Measurements from ENCODE around the gene USP4. TPM values are rescaled to one million over a fixed set of nuclear protein-coding genes. Genes with fewer than 3 reads are reported as not detected.
A peak's percentile ranks its signal among the peaks of the same experiment; 100 is the strongest.

The USP4 gene
- total RNA-seq, 1 donor from 2014 or later = 21.0 TPM

GRCh38 chr3:49383387-49383786 lies 43.5 kb upstream of the USP4 start:
- Histone ChIP-seq H3K27me3 (no peaks in the 10 kb centered on the region), H3K9ac (no peak overlapping the region), H3K4me2 (no peak overlapping the region), H3F3A (ENCODE audit: low read depth) (peaks cover 7% of the 10 kb centered on the region), H3K79me2 (ENCODE audit: low read depth) (peaks cover 100% of the 10 kb centered on the region), H3K9me3 (ENCODE audit: low read depth) (no peaks in the 10 kb centered on the region), H4K20me1 (ENCODE audit: low read depth) (peaks cover 82% of the 10 kb centered on the region), H2AFZ (replicated peaks) (no peak overlapping the region), H3K27ac (no peak overlapping the region), H3K4me3 (no peak overlapping the region), H3K4me1 (no peaks in the 10 kb centered on the region), H3K36me3 (no peaks in the 10 kb centered on the region)
- DNase-seq (ENCODE audit: low spot score) = no peak
- peaks cover 3% of the 10 kb centered on the region for H3K27me3 Mint-ChIP-seq (ENCODE audit: insufficient read depth, low read depth)
- peaks cover 8% of the 10 kb centered on the region for H3K9me3 Mint-ChIP-seq
- H3K27ac Mint-ChIP-seq = peak overlapping the region; percentile 59
- no peak overlapping the region for H3K4me3 Mint-ChIP-seq
- no peak for TF ChIP-seq EZH2phosphoT487 (IDR thresholded peaks at IDR 0.05)
- TF ChIP-seq CTCF (IDR thresholded peaks at IDR 0.05) = no peak
- no peak for TF ChIP-seq EZH2 (IDR thresholded peaks at IDR 0.05)
- H3K36me3 Mint-ChIP-seq = peaks cover 23% of the 10 kb centered on the region
- H3K4me1 Mint-ChIP-seq = peaks cover 5% of the 10 kb centered on the region

- H3K36me3 Mint-ChIP-seq = peaks cover 22% of the 10 kb centered on the region
- H3K27ac Mint-ChIP-seq = no peak overlapping the region
- Histone ChIP-seq H3K9ac (no peak overlapping the region), H3K4me2 (no peak overlapping the region), H4K20me1 (ENCODE audit: low read depth) (peaks cover 63% of the 10 kb centered on the region), H3K9me3 (ENCODE audit: low read depth) (no peaks in the 10 kb centered on the region), H3F3A (ENCODE audit: low read depth) (peaks cover 9% of the 10 kb centered on the region), H2AFZ (replicated peaks) (no peak overlapping the region), H3K36me3 (peaks cover 4% of the 10 kb centered on the region), H3K79me2 (ENCODE audit: low read depth) (peaks cover 100% of the 10 kb centered on the region), H3K27me3 (no peaks in the 10 kb centered on the region), H3K4me3 (no peak overlapping the region), H3K4me1 (no peaks in the 10 kb centered on the region), H3K27ac (no peak overlapping the region)
- peaks cover 2% of the 10 kb centered on the region for H3K27me3 Mint-ChIP-seq (ENCODE audit: insufficient read depth, low read depth)
- H3K4me3 Mint-ChIP-seq = no peak overlapping the region
- H3K9me3 Mint-ChIP-seq = peaks cover 10% of the 10 kb centered on the region
- TF ChIP-seq EZH2phosphoT487 (IDR thresholded peaks at IDR 0.05) (no peak), EZH2 (IDR thresholded peaks at IDR 0.05) (no peak), CTCF (IDR thresholded peaks at IDR 0.05) (no peak)
- no peak for DNase-seq (ENCODE audit: low spot score)
- peaks cover 5% of the 10 kb centered on the region for H3K4me1 Mint-ChIP-seq
Observed at GRCh38 chr3:49378249-49378895, 38.5 kb upstream of the USP4 start.

GRCh38 chr3:49377483-49377882 lies 37.6 kb upstream of the USP4 start:
- H3K27me3 Mint-ChIP-seq (ENCODE audit: insufficient read depth, low read depth) = peaks cover 2% of the 10 kb centered on the region
- H3K27ac ChIP-seq = no peak overlapping the region
- H3K4me3 Mint-ChIP-seq = no peak overlapping the region
- TF ChIP-seq EZH2phosphoT487 (IDR thresholded peaks at IDR 0.05) (no peak), CTCF (IDR thresholded peaks at IDR 0.05) (no peak), EZH2 (IDR thresholded peaks at IDR 0.05) (no peak)
- DNase-seq (ENCODE audit: low spot score) = no peak
- H3K4me1 ChIP-seq = no peaks in the 10 kb centered on the region
- H3K27ac Mint-ChIP-seq = no peak overlapping the region
- no peaks in the 10 kb centered on the region for H3K9me3 ChIP-seq (ENCODE audit: low read depth)
- peaks cover 27% of the 10 kb centered on the region for H3K36me3 Mint-ChIP-seq
- H3K9ac ChIP-seq = no peak overlapping the region
- H2AFZ ChIP-seq (replicated peaks) = no peak overlapping the region
- H3K9me3 Mint-ChIP-seq = peaks cover 10% of the 10 kb centered on the region
- H3K4me3 ChIP-seq = no peak overlapping the region
- H3K4me1 Mint-ChIP-seq = peaks cover 5% of the 10 kb centered on the region
- H4K20me1 ChIP-seq (ENCODE audit: low read depth) = peaks cover 63% of the 10 kb centered on the region
- no peaks in the 10 kb centered on the region for H3K27me3 ChIP-seq
- H3K36me3 ChIP-seq = peaks cover 4% of the 10 kb centered on the region
- H3F3A ChIP-seq (ENCODE audit: low read depth) = peaks cover 9% of the 10 kb centered on the region
- H3K79me2 ChIP-seq (ENCODE audit: low read depth) = peaks cover 99% of the 10 kb centered on the region
- H3K4me2 ChIP-seq = no peak overlapping the region
